ENCODE results near the gene GPR75.
"Not testable (repeated sequence)": the region's sequence is repeated elsewhere in the genome, so short reads cannot be mapped to it uniquely, and the experiment has no call there.

The GPR75 gene

DNA sequence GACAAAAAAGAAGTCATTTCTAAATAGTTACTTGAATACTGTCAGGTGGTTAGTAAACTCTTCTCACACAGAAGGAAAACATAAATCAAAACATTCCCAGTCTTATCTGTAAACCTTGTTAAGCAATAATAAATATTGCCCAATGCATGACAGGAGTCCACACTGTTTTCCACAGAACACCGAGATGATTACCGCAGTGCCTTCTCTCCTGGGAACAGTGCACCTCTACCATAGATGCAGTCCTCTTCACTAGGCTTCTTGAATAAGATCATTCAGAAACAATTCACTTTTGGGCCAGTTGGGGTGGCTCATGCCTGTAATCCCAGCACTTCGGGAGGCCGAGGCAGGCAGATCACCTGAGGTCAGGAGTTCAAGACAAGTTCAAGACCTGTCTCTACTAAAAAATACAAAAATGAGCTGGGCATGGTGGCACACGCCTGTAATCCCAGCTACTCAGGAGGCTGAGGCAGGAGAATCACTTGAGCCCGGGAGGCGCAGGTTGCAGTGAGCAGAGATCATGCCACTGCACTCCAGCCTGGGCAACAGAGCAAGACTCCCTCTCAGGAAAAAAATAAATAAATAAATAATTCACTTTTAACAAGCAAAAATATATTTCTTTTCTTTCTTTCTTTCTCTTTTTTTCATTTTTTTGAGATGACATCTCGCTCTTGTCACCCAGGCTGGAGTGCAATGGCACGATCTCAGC, 8.6 kb downstream of the GPR75 start:
- not testable (repeated sequence) for FAIRE-seq

DNA sequence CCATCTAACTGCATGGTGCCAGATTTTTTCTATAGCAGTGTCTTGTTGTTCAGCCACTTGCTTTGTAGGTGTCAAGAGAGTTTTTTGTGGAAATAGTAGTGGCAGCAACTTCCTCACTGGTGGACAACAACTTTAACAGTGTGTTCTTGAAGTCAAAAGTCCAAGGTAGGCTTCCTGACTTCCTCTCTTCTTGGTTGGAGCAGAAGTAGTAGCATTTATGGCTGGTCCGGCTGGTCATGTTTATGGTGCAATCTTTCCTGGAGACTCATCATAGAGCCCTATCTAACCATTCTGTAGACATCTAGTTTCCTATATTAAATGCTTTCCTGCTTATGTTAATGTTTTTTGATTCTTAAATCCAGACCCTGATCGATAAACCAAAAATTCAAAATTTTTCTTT, 11.7 kb downstream of the GPR75 start:
- no peak for FAIRE-seq

DNA sequence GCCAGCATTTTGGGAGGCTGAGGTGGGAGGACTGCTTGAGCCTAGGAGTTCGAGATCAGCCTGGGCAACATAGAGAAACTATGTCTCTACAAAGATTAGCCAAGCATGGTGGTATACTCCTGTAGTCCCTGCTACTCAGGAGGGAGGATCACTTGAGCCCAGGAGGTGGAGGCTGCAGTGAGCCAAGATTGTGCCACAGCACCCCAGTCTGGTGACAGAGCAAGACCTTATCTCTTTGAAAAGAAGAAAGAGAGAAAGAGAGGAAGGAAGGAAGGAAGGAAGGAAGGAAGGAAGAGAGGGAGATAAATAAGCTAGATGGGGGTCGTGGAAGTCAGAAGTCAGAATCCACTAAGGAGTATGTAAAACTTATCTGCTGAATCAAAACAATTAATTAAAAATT, 16.2 kb downstream of the GPR75 start:
- FAIRE-seq: no peak

DNA sequence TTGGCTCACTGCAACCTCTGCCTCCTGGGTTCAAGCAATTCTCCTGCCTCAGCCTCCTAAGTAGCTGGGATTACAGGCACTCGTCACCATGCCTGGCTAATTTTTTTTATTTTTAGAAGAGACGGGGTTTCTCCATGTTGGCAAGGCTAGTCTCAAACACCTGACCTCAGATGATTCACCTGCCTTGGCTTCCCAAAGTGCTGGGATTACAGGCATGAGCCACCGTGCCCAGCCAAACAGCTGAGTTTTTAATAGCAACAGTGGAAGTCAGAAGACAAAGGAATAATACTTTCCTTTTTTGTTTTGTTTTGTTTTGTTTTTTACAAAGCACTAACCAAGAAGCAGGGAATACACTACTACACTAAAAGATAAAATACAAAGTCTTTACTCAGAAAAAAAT, 16.9 kb downstream of the GPR75 start:
- FAIRE-seq: no peak

DNA sequence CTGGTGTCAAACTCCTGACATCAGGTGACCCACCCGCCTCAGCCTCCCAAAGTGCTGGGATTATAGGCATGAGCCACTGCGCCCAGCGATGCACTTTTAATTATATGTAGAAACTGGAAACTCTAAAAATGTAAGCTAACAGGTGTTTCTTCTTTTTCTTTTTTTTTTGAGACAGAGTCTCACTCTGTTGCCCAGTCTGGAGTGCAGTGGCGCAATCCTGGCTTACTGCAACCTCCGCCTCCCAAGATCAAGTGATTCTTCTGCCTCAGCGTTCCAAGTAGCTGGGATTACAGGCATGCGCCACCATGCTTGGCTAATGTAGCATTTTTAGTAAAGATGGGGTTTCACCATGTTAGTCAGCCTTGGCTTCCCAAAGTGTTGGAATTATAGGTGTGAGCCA, 18.1 kb downstream of the GPR75 start:
- FAIRE-seq: not testable (repeated sequence)

DNA sequence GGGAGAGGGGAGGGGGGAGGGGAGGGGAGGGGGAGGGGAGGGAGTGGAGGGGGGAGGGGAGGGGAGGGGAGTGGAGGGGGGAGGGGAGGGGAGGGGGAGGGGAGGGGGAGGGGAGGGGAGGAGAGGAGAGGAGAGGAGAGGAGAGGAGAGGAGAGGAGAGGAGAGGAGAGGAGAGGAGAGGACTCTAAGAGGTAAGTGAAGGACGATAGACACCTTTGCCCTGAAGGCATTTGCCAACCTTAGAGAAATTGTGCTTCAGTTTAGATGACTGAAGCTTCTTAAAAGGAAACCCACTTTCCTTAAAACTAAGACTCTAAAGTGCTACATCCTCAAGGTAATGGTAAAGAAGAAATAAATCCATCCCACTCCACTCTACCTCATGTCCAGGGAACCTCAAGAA, 19.2 kb downstream of the GPR75 start:
- FAIRE-seq: no peak

DNA sequence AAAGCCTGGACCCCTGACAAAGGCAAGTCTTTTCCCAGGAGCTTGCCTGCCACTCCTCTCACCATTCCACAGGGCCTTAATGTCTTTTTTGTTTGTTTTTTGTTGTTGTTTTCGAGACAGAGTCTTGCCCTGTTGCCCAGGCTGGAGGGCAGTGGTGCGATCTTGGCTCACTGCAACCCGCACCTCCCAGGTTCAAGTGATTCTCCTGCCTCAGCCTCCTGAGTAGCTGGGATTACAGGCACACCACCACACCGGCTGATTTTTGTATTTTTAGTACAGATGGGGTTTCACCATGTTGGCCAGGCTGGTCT, 29.8 kb downstream of the GPR75 start:
- not testable (repeated sequence) for FAIRE-seq

DNA sequence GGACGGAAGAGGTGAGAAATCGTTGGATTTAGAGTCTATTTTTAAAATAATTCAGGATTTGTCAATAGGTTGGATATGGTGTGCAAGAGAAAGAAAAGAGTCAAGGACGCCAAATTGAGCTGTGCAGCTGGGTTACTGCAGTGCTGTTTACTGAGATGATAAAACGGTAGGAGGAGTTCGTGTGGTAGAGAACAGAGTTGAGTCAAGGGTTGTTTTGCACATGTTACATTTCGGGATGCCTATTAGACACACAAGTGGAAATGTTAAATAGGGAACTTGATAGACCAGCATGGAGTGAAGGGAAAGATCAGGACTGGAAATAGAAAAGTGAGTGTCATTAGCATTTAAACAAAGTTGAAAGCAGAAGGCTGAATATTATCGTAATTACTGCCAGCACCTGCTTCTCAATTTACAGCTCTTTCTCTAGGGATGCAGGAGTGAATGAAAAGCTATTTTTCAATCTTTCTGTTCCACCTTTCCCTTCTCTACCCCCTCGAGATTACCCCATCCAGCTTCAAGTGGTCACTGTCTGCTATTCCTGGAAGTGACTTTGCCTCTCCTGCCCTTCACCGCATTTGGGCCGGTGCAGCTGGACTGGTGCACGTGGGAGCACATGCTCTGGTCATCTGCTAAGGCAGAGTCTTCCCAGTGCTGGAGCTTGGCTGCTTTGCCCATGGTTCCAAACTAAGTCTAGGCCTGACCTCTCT, 30.3 kb downstream of the GPR75 start:
- no peak for FAIRE-seq

DNA sequence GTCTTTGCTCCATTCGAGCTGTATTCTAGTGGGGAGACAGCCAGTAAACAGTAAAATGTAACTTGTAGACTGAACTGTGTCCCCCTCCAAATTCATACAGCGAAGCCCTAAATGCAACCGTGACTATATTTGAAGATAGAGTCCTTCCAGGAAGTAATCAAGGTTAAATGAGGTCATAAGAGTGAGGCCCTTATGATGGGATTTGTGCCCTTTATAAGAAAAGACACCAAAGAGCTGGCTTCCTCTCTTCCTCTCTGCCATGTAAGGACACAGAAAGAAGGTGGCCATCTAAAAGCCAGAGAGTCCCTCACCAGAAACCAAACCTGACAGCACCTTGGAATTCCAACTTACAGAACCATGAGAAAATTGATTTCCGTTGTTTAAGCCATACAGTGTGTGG, 31.4 kb downstream of the GPR75 start:
- no peak for FAIRE-seq

DNA sequence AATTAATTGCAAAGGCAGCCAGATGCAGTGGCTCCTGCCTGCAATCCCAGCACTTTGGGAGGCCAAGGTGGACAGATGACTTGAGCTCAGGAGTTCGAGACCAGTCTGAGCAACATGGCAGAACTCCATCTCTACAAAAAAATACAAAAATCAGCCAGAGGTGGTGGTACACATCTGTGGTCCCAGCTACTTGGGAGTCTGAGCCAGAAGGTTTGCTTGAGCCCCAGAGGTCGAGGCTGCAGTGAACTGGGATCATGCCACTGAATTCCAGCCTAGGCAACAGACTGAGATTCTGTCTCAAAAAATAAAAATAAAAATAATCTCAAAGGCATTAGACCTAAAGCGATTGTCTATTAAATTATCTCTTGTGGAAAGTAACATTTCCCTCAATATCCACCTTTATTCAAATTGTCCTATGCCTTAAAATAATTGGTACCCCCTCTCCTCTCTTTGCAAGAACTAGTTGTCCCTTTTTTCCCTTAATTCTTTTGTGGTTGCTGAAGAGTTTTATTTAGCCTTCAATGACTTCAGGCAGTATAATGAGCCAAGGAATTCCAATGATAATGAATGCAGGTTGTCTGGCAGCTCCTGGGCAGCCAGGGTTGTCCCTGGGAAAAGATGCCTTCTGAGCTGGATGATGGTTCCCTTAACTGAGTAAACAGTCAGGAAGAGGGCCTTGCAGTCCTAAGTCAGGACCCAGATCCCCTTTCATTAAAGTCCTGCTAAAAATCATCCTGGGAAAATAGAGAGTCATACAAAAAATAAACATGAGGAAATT, 32.2 kb downstream of the GPR75 start:
- FAIRE-seq: no peak

DNA sequence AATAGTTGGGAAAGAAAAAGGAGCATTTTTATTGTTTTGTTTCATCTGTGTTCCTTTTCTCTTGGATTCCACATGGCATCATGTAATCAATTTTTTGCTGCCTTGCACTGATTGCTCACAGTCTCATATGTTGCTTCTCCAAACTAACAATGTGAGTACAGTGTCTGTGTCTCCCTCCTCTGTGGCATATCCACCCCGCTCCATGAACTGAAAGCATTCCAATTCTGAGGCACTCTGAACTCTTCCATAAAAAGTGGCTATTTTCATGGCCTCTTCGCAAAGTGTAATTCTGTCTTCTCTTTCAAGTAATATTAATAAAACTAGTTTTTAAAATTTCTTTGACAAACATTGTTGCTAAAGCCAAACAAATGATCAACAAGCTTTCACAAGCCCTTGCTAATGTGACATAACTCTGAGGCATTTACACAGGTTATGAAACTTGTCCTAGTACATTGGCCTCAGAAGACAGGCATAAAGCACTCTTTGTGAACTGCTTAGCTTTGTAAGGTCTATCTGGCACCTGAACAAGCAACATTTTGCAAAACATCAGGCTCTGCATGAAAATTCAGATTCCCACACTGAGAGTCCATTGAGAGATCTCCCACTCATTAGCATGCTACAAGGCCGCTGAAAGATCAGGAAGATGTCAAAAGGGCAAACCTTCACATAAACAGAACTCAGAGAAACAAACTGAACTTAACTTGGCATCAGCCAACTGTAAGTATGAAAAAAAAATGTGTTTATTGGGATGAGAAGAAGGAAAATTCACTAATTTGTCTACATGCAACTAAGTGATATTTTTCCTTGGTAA, 33.0 kb downstream of the GPR75 start:
- FAIRE-seq: no peak

DNA sequence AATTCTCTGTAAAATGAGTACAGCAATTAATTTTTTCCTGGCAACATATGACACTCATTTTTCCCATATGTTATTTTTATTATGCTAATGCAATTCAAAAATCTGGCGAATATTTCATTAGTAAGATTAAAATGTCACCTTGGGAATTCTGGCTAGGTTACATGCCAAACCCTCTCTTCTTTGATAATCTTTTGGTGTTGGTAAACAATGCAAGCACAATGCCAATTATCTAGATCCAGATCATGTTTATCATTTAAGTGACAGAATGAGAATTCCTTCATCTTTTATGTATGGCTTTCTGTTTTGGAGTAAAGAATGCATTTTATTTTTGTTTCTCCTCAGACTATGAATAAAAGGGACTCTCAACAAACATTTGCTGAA, 33.7 kb downstream of the GPR75 start:
- FAIRE-seq: no peak

DNA sequence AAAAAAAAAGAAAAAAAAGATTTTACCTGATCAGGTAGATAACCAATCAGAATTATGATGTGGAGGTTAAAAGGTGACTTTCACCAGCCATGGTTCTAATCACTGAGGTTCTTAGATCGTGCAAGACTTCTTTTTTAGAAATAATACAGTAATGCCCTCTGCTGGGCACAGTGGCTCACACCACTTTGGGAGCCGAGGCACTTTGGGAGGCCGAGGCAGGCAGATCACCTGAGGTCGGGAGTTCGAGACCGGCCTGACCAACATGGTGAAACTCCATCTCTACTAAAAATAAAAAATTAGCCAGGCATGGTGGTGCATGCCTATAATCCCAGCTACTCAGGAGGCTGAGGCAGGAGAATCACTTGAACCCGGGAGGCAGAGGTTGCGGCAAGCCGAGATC, 36.1 kb downstream of the GPR75 start:
- not testable (repeated sequence) for FAIRE-seq

DNA sequence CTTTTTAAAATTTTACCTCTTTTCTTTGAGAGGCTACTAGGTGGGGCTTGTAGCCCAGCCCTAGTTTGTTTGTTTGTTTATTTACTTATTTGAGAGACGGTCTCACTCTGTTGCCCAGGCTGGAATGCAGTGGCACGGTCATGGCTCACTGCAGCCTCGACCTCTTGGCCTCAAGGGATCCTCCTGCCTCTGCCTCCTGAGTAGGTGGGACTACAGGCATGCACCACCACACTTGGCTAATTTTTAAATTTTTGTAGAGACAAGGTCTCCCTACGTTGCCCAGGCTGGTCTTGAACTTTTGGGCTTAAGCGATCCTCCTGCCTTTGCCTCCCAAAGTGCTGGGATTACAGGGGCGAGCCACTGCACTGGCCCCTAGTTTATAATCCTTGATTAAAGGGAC, 38.0 kb downstream of the GPR75 start:
- FAIRE-seq: no peak

DNA sequence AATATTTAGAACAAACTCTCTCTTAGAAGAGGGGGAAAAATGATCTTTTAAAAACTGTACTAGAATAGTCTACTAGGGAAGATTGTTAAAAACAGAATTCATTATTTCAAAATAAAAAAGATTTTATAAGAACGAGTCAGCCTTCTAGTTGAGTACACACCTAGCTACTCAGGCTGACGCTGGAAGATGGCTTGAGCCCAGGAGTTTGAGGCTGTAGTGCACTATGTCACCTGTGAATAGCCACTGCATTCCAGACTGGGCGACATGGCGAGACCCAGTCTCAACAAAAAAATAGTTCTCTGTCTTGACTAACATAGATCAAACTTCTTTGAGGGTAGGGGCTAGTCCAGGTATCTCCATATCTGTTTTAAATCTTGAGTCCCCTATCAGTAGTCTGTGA, 39.1 kb downstream of the GPR75 start:
- FAIRE-seq: no peak

DNA sequence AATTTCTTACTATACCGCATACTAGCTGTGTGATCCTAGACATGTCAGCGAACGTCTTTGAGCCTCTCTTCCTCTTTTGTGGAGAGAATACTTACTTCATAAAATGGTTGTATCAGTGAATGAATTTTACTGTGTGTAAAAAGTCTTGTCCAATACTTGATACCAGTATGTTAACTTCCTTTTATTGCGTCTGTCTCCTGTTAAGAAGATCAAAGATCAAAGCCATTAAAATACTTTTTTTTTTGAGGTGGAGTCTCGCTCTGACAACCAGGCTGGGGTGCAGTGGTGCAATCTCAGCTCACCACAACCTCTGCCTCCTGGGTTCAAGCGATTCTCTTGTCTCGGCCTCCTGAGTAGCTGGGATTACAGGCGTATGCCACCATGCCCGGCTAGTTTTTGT, 39.7 kb downstream of the GPR75 start:
- no peak for FAIRE-seq

DNA sequence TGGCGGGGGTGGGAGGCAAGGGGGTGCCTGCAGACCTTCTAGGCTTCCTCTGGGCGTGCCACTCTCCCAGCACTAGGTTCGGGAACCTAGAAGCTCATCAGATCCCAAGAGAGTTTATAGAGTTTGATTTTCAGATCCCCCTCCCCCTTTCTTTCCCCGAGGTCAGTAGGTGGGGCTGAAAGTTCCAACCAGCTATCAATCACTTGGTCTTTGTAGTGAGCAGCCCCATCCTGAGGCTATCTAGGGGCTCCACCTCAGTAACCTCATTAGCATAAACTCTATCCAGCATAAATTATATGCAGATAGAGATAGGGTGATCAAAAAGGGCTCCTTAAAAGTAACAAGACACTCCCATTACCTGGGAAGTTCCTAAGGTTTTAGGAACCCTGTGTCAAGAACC, 40.1 kb downstream of the GPR75 start:
- no peak for FAIRE-seq

DNA sequence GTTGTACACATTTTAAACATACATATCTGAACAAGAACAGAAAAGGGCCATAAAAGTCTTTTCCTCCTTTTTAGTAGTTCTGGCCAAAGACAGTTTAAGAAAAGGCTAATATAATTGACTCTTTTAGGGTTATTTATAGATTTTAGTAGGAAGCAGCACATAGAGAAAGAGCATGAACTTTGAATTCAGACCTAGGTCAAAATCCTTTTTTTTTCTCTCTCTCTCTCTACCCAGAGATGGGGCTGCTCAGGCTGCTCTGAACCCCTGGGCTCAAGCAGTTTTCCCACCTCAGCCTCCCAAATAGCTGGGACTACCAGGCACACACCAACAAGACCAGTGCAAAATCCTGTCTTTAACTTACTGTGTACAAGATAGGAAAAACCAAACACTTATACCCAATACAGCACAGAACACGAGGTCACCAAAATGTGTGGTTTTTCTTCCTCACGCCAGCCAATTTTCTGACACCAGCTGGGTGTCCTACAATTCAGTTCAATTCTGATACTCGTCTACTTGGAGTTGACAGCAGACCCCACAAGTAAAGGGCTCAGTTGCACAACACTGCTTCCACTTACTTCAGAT, 40.8 kb downstream of the GPR75 start:
- FAIRE-seq: no peak

DNA sequence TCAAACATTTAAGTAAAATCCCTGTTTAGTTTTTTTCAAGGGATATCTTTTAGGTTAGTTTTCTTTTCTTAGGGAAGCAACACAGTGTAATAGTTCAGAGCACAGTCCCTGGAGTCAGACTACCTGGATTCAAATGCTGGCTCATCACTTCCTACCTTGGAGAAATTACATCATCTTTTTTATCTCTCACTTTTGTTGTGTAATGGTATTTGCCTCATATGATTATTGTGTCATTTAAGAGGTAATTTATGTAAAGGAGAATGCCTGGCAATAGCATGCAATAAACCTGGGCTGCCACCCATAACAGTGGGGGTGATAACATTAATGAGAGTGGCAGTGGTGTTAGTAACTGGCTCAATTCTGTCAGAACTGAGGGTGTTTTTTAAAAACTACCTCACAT, 46.6 kb downstream of the GPR75 start:
- no peak for FAIRE-seq

DNA sequence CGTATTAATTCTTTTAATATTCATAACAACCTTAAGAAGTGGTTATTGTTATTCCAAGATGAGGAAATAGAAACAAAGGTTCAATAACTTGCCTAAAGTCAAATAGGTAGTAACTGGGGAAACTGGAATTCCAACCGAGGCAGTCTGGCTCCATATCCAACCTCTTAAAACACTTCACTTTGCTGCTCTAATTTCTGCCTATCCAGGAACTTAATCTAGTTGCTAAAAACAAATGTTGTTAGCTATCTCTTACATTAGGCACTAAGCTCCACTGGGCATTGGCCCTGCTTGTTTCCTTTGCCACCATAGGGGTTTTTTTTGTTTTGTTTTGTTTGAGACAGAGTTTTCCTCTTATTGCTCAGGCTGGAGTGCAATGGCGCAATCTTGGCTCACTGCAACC, 48.2 kb downstream of the GPR75 start:
- no peak for FAIRE-seq
